Uterus (tissue), 2 donors: ENCODE results near the gene TMEM54.

Source experiments
- POLR2A ChIP-seq, 2 donors: fragments of 450-650 bp; IDR thresholded peaks; one replicate each; pipeline ENCODE4 v1.6.1; 2016; ENCODE audit warnings: antibody characterized with exemption in 2 of 2, mild to moderate bottlenecking in 1 of 2, moderate library complexity in 1 of 2
- TF ChIP-seq, protein P1 (sequence below), 4 experiments: fragments of 200-600 bp in 2 of 4; fragments of 450-650 bp in 2 of 4; sonication (generic) in 2 of 4; IDR thresholded peaks; one replicate each; pipeline ENCODE4 v1.5.1; 2016 to 2019; ENCODE audit warnings: antibody characterized with exemption in 4 of 4, mild to moderate bottlenecking in 2 of 4, moderate library complexity in 1 of 4

DNA sequence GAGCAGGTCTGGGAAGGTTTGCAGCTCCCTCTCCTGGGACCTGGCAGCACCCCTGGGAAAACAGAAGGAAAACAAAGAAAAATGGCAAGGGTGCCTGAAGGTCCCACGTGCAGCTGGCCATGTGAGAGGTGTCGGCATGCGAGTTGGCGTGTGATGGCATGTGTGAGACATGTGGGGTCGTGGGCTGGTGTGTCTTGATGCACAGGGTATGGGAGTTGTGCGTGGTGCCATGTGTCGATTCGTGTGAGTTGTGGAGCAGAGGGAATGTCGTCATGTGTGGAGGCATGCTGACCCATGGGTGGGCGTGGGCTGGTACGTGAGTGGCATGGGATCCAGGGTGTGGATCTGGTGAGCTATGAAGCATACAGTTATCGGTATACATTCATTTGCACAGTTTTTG, 13.6 kb downstream of the TMEM54 start:
- TF ChIP-seq, protein P1, sequence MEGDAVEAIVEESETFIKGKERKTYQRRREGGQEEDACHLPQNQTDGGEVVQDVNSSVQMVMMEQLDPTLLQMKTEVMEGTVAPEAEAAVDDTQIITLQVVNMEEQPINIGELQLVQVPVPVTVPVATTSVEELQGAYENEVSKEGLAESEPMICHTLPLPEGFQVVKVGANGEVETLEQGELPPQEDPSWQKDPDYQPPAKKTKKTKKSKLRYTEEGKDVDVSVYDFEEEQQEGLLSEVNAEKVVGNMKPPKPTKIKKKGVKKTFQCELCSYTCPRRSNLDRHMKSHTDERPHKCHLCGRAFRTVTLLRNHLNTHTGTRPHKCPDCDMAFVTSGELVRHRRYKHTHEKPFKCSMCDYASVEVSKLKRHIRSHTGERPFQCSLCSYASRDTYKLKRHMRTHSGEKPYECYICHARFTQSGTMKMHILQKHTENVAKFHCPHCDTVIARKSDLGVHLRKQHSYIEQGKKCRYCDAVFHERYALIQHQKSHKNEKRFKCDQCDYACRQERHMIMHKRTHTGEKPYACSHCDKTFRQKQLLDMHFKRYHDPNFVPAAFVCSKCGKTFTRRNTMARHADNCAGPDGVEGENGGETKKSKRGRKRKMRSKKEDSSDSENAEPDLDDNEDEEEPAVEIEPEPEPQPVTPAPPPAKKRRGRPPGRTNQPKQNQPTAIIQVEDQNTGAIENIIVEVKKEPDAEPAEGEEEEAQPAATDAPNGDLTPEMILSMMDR (IDR thresholded peaks at IDR 0.05), result no peak
- TF ChIP-seq POLR2A (IDR thresholded peaks at IDR 0.05), result no peak
